Activated naive CD4-positive, alpha-beta T cell treated with anti-CD3 and anti-CD28 coated beads, Interleukin-2, amount 50 U/mL, for 16 hours (primary cell): ENCODE measurements around the gene RPUSD1.
"Not testable (repeated sequence)": the region's sequence is repeated elsewhere in the genome, so short reads cannot be mapped to it uniquely, and the experiment has no call there.

Experiments used
- DNase-seq: peaks from one replicate; pipeline ENCODE4 v3.0.0-alpha.2; 2020

Gene RPUSD1

GRCh38 chr16:781346-782010 is 6.7 kb downstream of the RPUSD1 start:
- no peak for DNase-seq

- DNase-seq = no peak
Observed at GRCh38 chr16:780296-780695, 7.9 kb downstream of the RPUSD1 start.

GRCh38 chr16:779561-779960 is 8.6 kb downstream of the RPUSD1 start:
- no peak for DNase-seq

- DNase-seq = no peak
Observed at GRCh38 chr16:778909-779527, 9.2 kb downstream of the RPUSD1 start.

- DNase-seq = no peak
Observed at GRCh38 chr16:778447-778846, 9.7 kb downstream of the RPUSD1 start.

GRCh38 chr16:777826-778225 is 10.4 kb downstream of the RPUSD1 start:
- no peak for DNase-seq

- no peak for DNase-seq
Observed at GRCh38 chr16:776824-777223, 11.4 kb downstream of the RPUSD1 start.

- not testable (repeated sequence) for DNase-seq
Observed at GRCh38 chr16:776298-776697, 11.9 kb downstream of the RPUSD1 start.

- DNase-seq = no peak
Observed at GRCh38 chr16:775236-775796, 12.9 kb downstream of the RPUSD1 start.

GRCh38 chr16:774086-775001 is 13.8 kb downstream of the RPUSD1 start:
- no peak for DNase-seq

GRCh38 chr16:772959-773358 is 15.2 kb downstream of the RPUSD1 start:
- no peak for DNase-seq

GRCh38 chr16:770411-770810 is 17.8 kb downstream of the RPUSD1 start:
- DNase-seq = no peak

- DNase-seq = no peak
Observed at GRCh38 chr16:769934-770333, 18.2 kb downstream of the RPUSD1 start.

- DNase-seq = no peak
Observed at GRCh38 chr16:769184-769784, 18.9 kb downstream of the RPUSD1 start.

GRCh38 chr16:768428-768827 is 19.8 kb downstream of the RPUSD1 start:
- no peak for DNase-seq

- DNase-seq = no peak
Observed at GRCh38 chr16:767743-768235, 20.4 kb downstream of the RPUSD1 start.

- no peak for DNase-seq
Observed at GRCh38 chr16:766820-767640, 21.2 kb downstream of the RPUSD1 start.

- DNase-seq = no peak
Observed at GRCh38 chr16:766008-766819, 22.0 kb downstream of the RPUSD1 start.

- no peak for DNase-seq
Observed at GRCh38 chr16:765488-765865, 22.7 kb downstream of the RPUSD1 start.

- DNase-seq = no peak
Observed at GRCh38 chr16:764848-765487, 23.2 kb downstream of the RPUSD1 start.
